Ramos (cell line): ENCODE data around the gene PACSIN3.

Source experiments
- in situ Hi-C: fragments of 300-500 bp; cut with MboI; formaldehyde crosslinking; loops from one replicate; pipeline ENCODE4 v1.14.3; 2022; ENCODE audit warnings: low sequenced_read_pairs; ENCODE audit not compliant: unreplicated experiment

PACSIN3 gene

GRCh38 chr11:47156951-47157350, 29.3 kb downstream of the PACSIN3 start:
- in situ Hi-C loops = loop anchor here (10.0 kb wide), 1 partner anchor 242 kb away; the partner anchor contains the start of gene LRP4

- in situ Hi-C loops = loop anchor here (10.0 kb wide), 1 partner anchor 242 kb away; the partner anchor contains the start of gene LRP4
These were observed 29.9 kb downstream of the PACSIN3 start for GRCh38 chr11:47156333-47156732.

- in situ Hi-C loops = loop anchor here (10.0 kb wide), 1 partner anchor 241 kb away; the partner anchor contains the start of gene LRP4
These were observed 30.4 kb downstream of the PACSIN3 start for GRCh38 chr11:47155879-47156278.

- in situ Hi-C loops = loop anchor here (10.0 kb wide), 1 partner anchor 240 kb away; the partner anchor contains the start of gene LRP4
These were observed 31.3 kb downstream of the PACSIN3 start for GRCh38 chr11:47154616-47155570.

GRCh38 chr11:47152953-47153950, 33.0 kb downstream of the PACSIN3 start:
- in situ Hi-C loops = loop anchor here (10.0 kb wide), 1 partner anchor 238 kb away; the partner anchor contains the start of gene LRP4

- in situ Hi-C loops = loop anchor here (10.0 kb wide), 1 partner anchor 238 kb away; the partner anchor contains the start of gene LRP4
These were observed 33.9 kb downstream of the PACSIN3 start for GRCh38 chr11:47152126-47152952.

GRCh38 chr11:47149782-47150181, 36.5 kb downstream of the PACSIN3 start:
- in situ Hi-C loops = loop anchor here (10.0 kb wide), 1 partner anchor 235 kb away; the partner anchor contains the start of gene LRP4

- in situ Hi-C loops = no loop called here
These were observed 37.2 kb downstream of the PACSIN3 start for GRCh38 chr11:47148903-47149531.

GRCh38 chr11:47148270-47148669, 38.0 kb downstream of the PACSIN3 start:
- in situ Hi-C loops = no loop called here

GRCh38 chr11:47147681-47148080, 38.6 kb downstream of the PACSIN3 start:
- in situ Hi-C loops = no loop called here

- in situ Hi-C loops = no loop called here
These were observed 39.0 kb downstream of the PACSIN3 start for GRCh38 chr11:47147250-47147649.

- in situ Hi-C loops = no loop called here
These were observed 41.7 kb downstream of the PACSIN3 start for GRCh38 chr11:47144541-47144940.

GRCh38 chr11:47143322-47143721, 42.9 kb downstream of the PACSIN3 start:
- in situ Hi-C loops = no loop called here

GRCh38 chr11:47139878-47140277, 46.4 kb downstream of the PACSIN3 start:
- in situ Hi-C loops = no loop called here

- in situ Hi-C loops = no loop called here
These were observed 48.8 kb downstream of the PACSIN3 start for GRCh38 chr11:47137476-47137875.

- in situ Hi-C loops = no loop called here
These were observed 49.3 kb downstream of the PACSIN3 start for GRCh38 chr11:47136921-47137320.

GRCh38 chr11:47136327-47136726, 49.9 kb downstream of the PACSIN3 start:
- in situ Hi-C loops = no loop called here

- in situ Hi-C loops = no loop called here
These were observed 53.3 kb downstream of the PACSIN3 start for GRCh38 chr11:47132981-47133380.

- in situ Hi-C loops = no loop called here
These were observed 53.7 kb downstream of the PACSIN3 start for GRCh38 chr11:47132490-47132889.
